K562 (cell line): Measurements from ENCODE around the gene HBQ1. TPM values are rescaled to one million over a fixed set of nuclear protein-coding genes. Genes with fewer than 3 reads are reported as not detected.

ENCODE experiments used
- ARID3B ChIP-seq: fragments of 250-450 bp; sonication (Bioruptor Pico); IDR thresholded peaks from 2 replicates; pipeline ENCODE4 v1.4.0; 2020; ENCODE audit warnings: borderline replicate concordance
- BHLHE40 ChIP-seq: IDR thresholded peaks from 2 replicates; pipeline ENCODE4 v1.6.1; 2011; ENCODE audit warnings: low read length, improper control_type of control experiment
- BRD4 ChIP-seq: fragments of 200-600 bp; sonication (generic); IDR thresholded peaks from 2 replicates; pipeline ENCODE4 v1.6.1; 2017; ENCODE audit warnings: inconsistent platforms
- CHD4 ChIP-seq: fragments of 200-600 bp; sonication (generic); IDR thresholded peaks from 3 replicates; pipeline ENCODE4 v1.6.1; 2012; ENCODE audit warnings: low read depth, mild to moderate bottlenecking, mixed read lengths, low read length, inconsistent platforms; ENCODE audit not compliant: insufficient read depth, insufficient replicate concordance, poor library complexity, severe bottlenecking
- DDX20 ChIP-seq: fragments of 450-650 bp; IDR thresholded peaks from 2 replicates; pipeline ENCODE4 v1.6.1; 2016; ENCODE audit warnings: missing genetic modification characterization, low read depth, mild to moderate bottlenecking, missing compliant biosample characterization, moderate library complexity
- DIDO1 ChIP-seq: fragments of 450-650 bp; IDR thresholded peaks from 2 replicates; pipeline ENCODE4 v1.6.1; 2016; ENCODE audit warnings: low read depth, missing biosample characterization, missing genetic modification characterization
- HES1 ChIP-seq: fragments of 450-650 bp; IDR thresholded peaks from 2 replicates; pipeline ENCODE4 v1.6.1; 2016; ENCODE audit warnings: low read depth, mild to moderate bottlenecking, moderate library complexity
- HNRNPL ChIP-seq: fragments of 200-400 bp; formaldehyde crosslinking; IDR thresholded peaks from 2 replicates; pipeline ENCODE4 v1.6.1; 2017; ENCODE audit warnings: low read depth, mild to moderate bottlenecking, low read length
- KDM4B ChIP-seq, 2 experiments: fragments of 450-650 bp in 1 of 2; sonication (generic) in 1 of 2; IDR thresholded peaks; 2 replicates each; pipeline ENCODE4 v1.6.1; 2016 to 2017; ENCODE audit warnings: borderline replicate concordance in 2 of 2, antibody characterized with exemption in 1 of 2, low read depth in 1 of 2, mild to moderate bottlenecking in 1 of 2
- NCOA1 ChIP-seq: fragments of 450-650 bp; IDR thresholded peaks from 2 replicates; pipeline ENCODE4 v1.6.1; 2016; ENCODE audit warnings: low read depth
- NR2C1 ChIP-seq, 2 experiments: fragments of 450-650 bp; IDR thresholded peaks; 2 replicates each; pipeline ENCODE4 v1.6.1; 2017; ENCODE audit warnings: mild to moderate bottlenecking in 2 of 2, antibody characterized with exemption in 1 of 2, inconsistent platforms in 1 of 2, missing compliant biosample characterization in 1 of 2, missing genetic modification characterization in 1 of 2
- PHB ChIP-seq: fragments of 250-450 bp; sonication (Bioruptor Pico); IDR thresholded peaks from 2 replicates; pipeline ENCODE4 v1.5.0; 2021
- PYGO2 ChIP-seq: fragments of 450-650 bp; IDR thresholded peaks from 2 replicates; pipeline ENCODE4 v1.6.1; 2016; ENCODE audit warnings: mild to moderate bottlenecking, missing genetic modification characterization, moderate library complexity, missing compliant biosample characterization
- ZBTB1 ChIP-seq: sonication (generic); formaldehyde crosslinking; IDR thresholded peaks from 2 replicates; pipeline ENCODE4 v1.8.1; 2023; ENCODE audit warnings: missing genetic modification reagents, low read depth, mild to moderate bottlenecking, borderline replicate concordance
- ZNF140 ChIP-seq: fragments of 250-450 bp; sonication (Bioruptor Pico); IDR thresholded peaks from 2 replicates; pipeline ENCODE4 v1.8.0; 2021; ENCODE audit warnings: moderate library complexity, mild to moderate bottlenecking, inconsistent platforms
- ZNF280A ChIP-seq: fragments of 450-650 bp; IDR thresholded peaks from 2 replicates; pipeline ENCODE4 v1.6.1; 2018; ENCODE audit warnings: mild to moderate bottlenecking, low read depth; ENCODE audit not compliant: partially characterized antibody
- ZNF280B ChIP-seq: fragments of 250-450 bp; sonication (Bioruptor Pico); IDR thresholded peaks from 2 replicates; pipeline ENCODE4 v1.5.1; 2021; ENCODE audit warnings: mild to moderate bottlenecking
- ZNF395 ChIP-seq: fragments of 200-800 bp; sonication (Bioruptor generic); IDR thresholded peaks from 2 replicates; pipeline ENCODE4 v1.6.1; 2017; ENCODE audit warnings: missing genetic modification characterization, missing compliant biosample characterization
- ZNF589 ChIP-seq: fragments of 200-800 bp; sonication (Bioruptor generic); IDR thresholded peaks from 2 replicates; pipeline ENCODE4 v1.6.1; 2016; ENCODE audit warnings: low read depth, missing genetic modification characterization, missing compliant biosample characterization
- ZSCAN29 ChIP-seq: fragments of 450-650 bp; IDR thresholded peaks from 2 replicates; pipeline ENCODE4 v1.6.1; 2017
- polyA plus RNA-seq, 8 experiments: library from polyadenylated mRNA; depleted of rRNA in 4 of 8; stranded (reverse) in 5 of 8; unstranded in 3 of 8; fragments of >200 nt; fragmentation: Nextera tagmentation in 2 of 8; fragmentation: Illumina TruSeq in 1 of 8; extraction: Ambion mirVana in 2 of 8; extraction: Trizol in 1 of 8; gene quantifications; 2 replicates each; pipeline versions ENCODE4 v1.2.1 to v1.2.3, GENCODE V29; 2011 to 2014; ENCODE audit warnings: inconsistent platforms in 1 of 8, missing spikeins in 1 of 8
- total RNA-seq, 7 experiments: library from RNA; depleted of rRNA in 6 of 7; stranded (reverse); fragments of >200 nt in 6 of 7; fragmentation: Illumina TruSeq in 2 of 7; extraction: Trizol in 2 of 7; gene quantifications; 2 replicates each; pipeline versions ENCODE4 v1.2.1 to v1.2.3, GENCODE V29; 2011 to 2021; ENCODE audit warnings: low replicate concordance in 1 of 7

The HBQ1 gene
- total and polyA plus RNA-seq, 9 of the 15 experiments (the other 6 are each of a cell fraction or from before 2014, with no cell fraction given): 2.3 to 190 (median 19.8) TPM

- no peak for TF ChIP-seq ZNF140
- TF ChIP-seq ZNF589 (CRISPR knock-in tag): no peak
- peak; percentile 99 for TF ChIP-seq HNRNPL
- TF ChIP-seq BRD4: no peak
- TF ChIP-seq ZNF280A: no peak
- no peak for TF ChIP-seq KDM4B (IDR thresholded peaks at IDR 0.05; ENCODE audit: borderline replicate concordance in 2 of 2, low read depth in 1 of 2)
- peak; percentile 92 for TF ChIP-seq ZNF395
- no peak for TF ChIP-seq DDX20 (tag)
- TF ChIP-seq DIDO1 (tag): no peak
- TF ChIP-seq PHB (CRISPR knock-in tag): peak; percentile 39; the same call in 1 of the 2 replicates
- no peak for TF ChIP-seq CHD4
- peak; percentile 97 for TF ChIP-seq ZBTB1 (CRISPR knock-in tag)
- TF ChIP-seq PYGO2 (tag): no peak
- TF ChIP-seq NCOA1: no peak
- no peak for TF ChIP-seq ZNF280B (CRISPR knock-in tag)
- no peak for TF ChIP-seq NR2C1 (IDR thresholded peaks at IDR 0.05)
- TF ChIP-seq NR2C1 (tag; IDR thresholded peaks at IDR 0.05): no peak
- no peak for TF ChIP-seq HES1
- TF ChIP-seq ARID3B (CRISPR knock-in tag): no peak
- peak; percentile 90 for TF ChIP-seq BHLHE40
- TF ChIP-seq ZSCAN29: no peak
Measured at GRCh38 chr16:180681-181564, 664 bp downstream of the HBQ1 start (continued).
